LNCAP (cell line): ENCODE data around the gene ANGPTL7.

Experiments
- CTCF ChIP-seq: fragments of 450-650 bp; IDR thresholded peaks from 2 replicates; pipeline ENCODE4 v1.5.1; 2017; ENCODE audit warnings: mild to moderate bottlenecking

Gene ANGPTL7

GRCh38 chr1:11175461-11175860 is 13.7 kb upstream of the ANGPTL7 start:
- TF ChIP-seq CTCF = no peak

DNA sequence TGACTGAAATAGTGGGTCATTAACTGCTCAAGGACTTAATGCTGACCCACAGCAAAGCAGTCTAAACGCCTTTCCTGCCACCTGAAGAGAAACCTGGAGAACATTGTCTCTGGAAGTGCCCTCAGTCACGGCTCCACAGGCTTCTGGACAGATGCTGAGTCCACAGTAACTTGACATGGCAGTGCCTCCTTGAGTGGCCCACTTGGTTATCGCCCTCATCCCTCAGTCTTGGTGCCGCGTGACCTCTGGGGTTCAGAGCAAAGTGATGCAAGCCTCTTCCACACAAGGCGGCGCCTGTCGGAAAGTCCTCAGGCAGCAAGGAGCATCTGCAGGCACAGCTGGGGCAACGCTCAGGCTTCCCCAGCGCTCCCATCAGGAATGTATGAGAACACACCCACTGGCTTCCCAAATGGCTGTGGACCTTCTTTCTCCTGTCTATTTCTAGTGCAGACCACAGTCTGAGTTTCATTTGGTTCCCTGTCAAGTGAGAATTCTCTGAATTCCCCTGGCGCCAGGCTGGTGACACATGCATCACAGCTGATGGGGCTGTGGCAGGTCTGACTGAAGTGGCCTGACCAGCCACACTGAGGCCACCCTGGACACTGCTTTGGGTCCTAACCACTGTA is 13.0 kb upstream of the ANGPTL7 start:
- TF ChIP-seq CTCF = no peak

DNA sequence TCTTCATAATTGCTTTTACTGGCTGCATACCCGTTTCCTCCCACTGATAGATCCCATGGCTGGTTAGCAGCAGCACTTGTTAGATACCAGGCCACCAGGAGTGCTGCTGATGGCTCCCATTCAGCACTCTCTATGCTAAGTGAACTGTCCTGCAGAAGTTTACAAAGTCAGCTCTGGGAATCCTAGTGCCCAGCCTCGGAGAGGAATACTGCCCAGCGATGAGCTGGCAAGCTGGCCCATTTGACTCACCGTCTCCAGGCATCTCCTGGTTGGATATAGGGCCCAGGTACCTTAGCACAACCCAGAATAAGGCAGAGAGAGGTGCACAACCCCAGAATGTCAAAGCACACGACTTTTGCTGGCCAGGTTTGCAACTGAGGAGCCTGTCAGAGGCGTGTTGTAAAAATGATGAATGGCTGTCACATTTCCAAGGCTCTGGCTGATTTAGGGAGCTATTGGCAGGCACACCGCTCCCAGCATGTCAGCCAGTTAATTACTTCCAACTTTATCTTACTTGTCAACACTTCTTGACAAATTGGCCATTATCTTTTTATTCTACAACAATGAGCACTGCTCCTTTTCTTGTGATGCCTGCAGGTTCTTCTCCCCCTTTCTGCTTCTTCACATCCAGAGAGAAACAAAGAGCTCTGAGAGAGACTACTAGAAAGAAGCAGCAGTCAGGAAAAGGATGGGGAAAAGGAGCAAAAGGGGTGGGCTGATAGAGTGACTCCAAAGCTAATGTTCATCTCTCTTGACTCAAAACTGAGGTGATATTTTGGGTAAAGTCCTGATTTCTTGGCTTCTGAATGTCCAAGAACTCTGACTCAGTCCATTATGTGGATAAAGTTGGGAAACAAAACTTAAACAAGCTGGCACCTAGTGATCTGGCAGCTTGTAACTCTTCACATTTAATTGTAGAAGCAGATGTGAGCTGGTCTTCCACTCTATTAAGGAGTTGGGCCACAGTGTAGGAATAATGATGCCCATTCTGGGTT is 10.8 kb upstream of the ANGPTL7 start:
- no peak for TF ChIP-seq CTCF

DNA sequence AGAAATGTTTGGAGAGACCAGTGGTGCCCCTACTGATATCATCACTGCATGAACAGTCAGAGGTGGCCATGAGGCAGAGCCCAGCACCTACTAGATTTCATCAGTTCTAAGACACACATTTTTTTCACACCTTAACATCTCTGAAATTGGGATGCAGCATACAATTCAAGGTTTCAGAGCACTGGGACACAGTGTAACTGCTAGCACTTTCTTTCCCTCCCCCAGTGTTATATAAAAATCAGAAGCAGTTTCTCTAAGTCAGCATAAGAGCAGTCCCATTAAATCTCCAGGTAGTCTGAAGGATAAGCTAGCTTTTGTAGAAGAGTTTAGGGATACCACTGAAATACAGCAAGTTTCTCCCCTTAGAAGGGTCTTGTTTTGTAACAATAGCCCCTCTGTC is 10.0 kb upstream of the ANGPTL7 start:
- TF ChIP-seq CTCF = no peak

DNA sequence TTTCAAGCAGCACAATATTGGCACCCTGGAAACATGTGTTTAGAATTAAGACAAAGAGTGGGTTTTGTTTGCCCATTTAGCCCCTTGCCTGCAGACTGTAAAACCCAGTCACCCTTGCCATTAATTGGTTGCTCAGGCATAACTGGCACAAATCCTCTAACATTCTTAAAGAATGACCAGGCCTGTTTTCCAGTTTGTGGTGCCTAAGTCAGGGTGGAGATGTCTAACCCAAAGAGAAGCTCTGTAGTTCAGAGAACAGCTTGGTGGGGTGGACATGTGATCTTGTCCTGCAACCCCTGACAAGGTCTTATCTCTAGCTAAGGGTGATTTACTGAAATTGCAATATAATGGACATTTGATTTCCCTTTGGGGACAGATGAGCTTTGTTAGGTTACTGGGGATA is 8.8 kb upstream of the ANGPTL7 start:
- no peak for TF ChIP-seq CTCF

GRCh38 chr1:11182884-11183283 is 6.3 kb upstream of the ANGPTL7 start:
- no peak for TF ChIP-seq CTCF

- no peak for TF ChIP-seq CTCF
These were observed 4.2 kb upstream of the ANGPTL7 start for GRCh38 chr1:11184973-11185372.
